Measurements from ENCODE around the gene APBA1. TPM values are rescaled to one million over a fixed set of nuclear protein-coding genes. Genes with fewer than 3 reads are reported as not detected.

The APBA1 gene
- total RNA-seq, 1 donor from 2014 or later: 0.55 TPM

DNA sequence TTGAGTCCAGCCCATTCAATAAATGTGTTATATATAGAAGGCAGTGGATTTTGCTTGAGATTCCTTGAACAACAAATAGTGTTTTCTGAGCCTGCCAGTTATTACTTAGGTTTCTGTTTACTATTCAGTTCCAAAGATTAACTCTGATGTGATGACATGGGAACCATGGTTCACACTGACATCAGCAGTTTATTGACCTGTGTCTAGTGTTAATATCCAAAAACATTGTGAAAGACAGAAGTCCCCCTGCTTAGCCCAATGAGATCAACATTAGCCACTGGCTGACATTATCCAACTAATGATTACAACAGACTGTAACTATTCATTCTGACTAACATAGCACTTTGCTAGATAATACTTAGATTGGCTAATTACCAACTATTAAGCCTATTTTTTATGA, 14.9 kb downstream of the APBA1 start:
- peak; percentile 71 for DNase-seq (ENCODE audit: low read depth)

DNA sequence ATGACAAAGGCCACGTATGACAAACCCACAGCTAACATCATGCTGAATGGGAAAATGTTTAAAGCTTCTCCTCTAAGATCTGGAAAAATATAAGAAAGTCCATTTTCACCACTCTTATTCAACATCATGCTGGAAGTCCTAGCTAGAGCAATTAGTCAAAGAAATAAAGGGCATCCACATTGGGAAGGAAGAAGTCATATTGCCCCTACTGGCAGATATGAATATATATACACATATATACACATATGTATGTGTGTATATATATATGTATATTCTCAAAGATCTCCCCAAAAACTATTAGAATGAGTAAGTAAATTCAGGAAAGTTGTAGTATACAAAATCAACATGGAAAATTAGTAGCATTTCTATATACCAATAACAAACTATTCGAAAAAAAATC, 17.1 kb downstream of the APBA1 start:
- DNase-seq (ENCODE audit: low read depth): no peak

DNA sequence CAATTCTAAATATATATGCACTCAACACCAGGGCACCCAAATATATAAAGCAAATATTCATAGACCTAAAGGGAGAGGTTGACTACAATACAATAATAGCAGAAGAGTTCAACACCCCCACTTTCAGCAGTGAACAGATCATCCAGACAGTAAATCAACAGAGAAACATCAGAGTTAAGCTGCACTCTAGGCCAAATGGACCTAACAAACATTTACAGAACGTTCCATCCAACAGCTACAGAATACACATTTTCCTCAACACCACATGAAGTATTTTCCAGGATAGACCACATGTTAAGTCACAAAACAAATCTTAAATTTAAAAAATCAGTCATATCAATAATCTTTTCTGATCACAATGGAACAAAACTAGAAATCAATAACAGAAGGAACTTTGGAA, 18.9 kb downstream of the APBA1 start:
- no peak for DNase-seq (ENCODE audit: low read depth)

DNA sequence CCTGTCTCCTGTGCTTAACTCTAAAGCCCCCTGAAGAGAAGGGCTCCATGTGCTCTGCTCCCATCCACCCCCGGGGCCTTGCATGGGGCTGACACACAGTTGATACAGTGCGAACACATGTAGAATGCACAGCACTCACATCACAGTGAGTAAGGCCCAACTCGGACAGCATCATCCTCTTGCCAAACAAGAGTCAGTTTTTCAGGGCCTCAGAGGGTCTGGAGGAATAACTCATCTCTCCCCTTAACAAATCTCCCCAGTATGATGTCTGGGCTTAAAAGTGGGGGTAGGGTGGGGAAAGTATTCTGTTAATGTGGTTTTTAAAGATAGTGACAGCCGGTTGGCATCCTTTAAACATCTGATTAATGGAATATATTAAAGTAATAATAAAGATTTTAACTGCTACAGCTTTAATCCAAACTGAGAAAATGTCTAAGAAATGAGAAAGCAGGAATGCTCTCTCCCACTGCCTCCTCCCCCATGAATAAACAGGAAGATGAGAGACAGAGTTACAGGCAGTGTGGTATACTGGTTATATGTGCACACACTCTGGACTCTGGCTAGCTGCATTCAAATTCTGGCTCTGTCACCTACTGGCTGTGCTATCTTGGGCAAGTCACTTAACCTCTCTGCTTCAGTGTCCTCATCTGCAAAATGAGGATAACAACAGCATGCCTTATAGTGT, 22.5 kb downstream of the APBA1 start:
- no peak for DNase-seq (ENCODE audit: low read depth)

DNA sequence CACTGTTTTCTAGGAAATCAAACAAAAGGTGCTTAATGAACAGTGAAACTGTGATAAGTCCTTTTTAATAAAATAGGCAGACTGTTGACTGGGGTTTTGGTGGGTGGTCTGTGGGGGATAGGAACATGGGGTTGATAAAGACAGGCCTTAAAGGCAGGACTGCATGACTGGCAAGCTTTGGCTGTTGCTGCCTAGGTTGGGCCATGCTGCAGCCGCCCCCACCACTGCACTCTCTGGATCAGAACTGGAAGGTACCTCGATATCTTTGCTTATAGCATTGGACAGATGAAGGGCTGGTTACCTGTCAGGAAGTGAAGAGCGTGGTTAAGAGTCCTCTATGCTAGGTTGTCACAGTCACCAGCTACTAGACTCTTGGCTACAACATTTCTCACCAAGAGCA, 24.4 kb downstream of the APBA1 start:
- no peak for DNase-seq (ENCODE audit: low read depth)

DNA sequence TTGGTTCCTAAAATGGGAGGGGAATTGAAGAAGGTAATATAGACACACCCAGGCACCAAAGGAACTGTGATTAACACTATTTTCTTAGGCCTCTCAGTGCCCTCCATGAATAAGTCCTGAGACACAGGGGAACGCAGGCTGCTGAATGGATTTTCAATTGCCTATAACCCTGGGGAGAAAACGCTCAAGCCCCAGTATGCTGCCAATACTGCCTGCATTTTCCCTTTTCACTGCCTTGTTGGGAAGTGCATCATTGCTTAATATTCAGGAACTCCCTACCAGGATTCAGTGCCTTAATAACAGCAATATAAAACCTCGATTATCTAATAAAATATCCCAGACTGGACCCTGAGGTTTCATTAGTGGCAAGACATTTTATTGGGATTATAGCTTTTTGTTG, 25.4 kb downstream of the APBA1 start:
- no peak for DNase-seq (ENCODE audit: low read depth)

DNA sequence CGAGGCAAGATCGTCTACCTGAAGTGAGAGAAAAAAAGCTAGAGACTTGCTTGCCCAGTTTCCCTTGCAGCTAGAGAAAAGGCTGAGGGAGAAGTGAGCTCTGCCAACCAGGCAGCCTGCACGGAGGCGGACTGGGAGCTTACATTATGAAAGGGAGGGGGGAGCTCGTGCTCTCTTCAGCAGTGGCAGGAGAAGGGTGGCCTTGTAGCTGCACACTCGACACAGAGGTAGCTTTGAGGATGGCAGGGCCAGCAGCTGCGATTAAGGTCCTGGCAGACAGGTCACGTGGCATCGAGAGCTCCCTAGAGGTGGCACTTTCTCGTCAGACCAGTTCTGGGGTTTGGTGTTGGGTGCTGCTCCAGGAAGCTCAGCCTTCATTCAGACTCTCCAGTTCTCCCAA, 26.7 kb downstream of the APBA1 start:
- no peak for DNase-seq (ENCODE audit: low read depth)

DNA sequence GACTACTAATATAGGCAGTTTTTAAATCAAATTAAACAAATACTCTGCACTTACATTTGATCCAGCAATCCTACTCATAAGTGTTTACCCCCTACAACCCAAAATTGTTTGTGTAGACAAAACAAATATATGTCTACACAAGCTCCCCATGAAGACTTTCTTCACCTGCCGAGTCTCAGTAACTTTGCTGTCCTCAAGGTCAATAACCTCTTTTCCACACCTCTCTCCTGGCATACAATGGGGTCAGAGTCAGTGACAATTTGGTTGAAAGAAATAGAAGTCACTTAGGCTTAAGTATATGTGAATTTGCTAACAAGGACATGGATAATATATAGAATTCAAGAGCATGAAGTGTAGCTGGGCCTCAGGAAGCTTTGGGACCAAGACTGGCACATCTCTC, 29.1 kb downstream of the APBA1 start:
- no peak for DNase-seq (ENCODE audit: low read depth)

DNA sequence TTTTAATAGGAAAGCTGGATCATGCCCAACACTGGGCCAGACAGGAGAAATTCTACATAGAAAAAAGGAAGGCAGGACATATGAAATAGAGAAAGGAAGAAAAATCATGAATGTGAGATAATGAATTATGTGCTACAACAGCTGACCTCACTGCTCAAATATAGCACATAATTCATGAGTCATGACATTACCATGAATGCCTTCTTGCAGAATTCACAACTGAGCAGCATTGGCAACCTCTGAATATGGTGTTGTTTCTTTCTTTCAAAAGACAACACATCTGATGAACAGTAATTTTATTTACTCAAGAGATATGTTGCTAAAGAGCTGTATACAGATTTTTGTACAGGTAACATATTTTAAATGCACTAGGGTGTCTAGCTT, 34.4 kb downstream of the APBA1 start:
- DNase-seq (ENCODE audit: low read depth): peak; percentile 8

DNA sequence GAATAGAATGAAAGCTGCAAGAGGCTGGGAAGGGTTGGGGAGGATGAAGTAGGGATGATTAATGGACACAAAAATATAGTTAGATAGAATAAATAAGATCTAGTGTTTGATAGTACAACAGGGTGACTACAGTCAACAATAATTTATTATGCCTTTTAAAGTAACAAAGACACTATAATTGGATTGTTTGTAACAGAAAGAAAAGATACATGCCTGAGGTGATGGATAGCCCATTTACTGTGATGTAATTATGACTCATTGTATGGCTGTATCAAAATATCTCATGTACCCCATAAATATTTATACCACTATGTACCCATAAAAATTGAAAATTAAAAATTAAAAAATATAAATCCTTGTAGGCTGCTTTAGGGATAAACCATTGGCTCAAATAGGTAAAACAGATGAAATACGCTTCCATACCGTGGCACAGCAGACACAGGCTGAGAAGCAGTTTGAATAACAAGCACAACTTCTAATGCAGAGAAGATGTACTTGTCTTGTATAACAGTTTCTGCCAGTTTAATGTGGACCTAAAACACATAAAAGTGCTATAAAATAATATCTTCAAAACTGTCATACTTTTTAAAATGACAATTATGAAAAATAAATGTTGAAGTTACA, 34.9 kb downstream of the APBA1 start:
- no peak for DNase-seq (ENCODE audit: low read depth)

DNA sequence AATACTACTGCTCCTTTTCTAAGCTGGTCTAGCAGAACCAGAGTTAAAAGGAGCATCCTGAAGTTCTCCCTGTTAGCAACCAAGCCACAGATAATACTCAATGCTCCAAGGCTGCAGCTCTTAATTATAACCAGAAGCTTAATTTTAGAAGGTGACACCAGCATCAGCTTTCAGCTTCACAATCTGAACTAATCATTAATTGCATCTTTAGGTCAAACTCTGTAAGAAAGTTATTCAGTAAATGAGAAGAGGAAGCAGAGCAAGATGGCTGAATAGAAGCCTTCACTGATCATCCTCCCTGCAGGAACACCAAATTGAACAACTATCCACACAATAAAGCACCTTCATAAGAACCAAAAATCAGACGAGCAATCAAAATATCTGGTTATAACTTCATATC, 38.5 kb downstream of the APBA1 start:
- no peak for DNase-seq (ENCODE audit: low read depth)

DNA sequence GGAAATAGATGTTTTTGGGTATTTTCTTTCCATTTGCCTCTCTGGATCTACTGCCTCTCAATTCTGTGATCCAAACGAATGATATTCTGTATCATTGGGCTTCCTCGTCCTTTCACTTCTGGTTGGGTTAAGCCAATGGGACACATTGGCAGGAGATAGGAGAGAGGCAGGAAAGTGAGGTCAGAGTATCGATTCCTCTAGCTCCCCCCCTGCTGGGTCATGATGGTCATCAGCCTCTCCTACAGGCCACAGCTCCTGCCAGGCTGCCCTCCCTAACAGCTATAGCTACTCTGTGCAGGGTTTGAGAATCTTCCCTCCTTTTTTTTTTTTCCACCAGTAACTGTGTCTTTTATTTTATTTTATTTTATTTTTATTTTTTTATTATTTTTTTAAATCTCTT, 39.4 kb downstream of the APBA1 start:
- DNase-seq (ENCODE audit: low read depth): no peak

DNA sequence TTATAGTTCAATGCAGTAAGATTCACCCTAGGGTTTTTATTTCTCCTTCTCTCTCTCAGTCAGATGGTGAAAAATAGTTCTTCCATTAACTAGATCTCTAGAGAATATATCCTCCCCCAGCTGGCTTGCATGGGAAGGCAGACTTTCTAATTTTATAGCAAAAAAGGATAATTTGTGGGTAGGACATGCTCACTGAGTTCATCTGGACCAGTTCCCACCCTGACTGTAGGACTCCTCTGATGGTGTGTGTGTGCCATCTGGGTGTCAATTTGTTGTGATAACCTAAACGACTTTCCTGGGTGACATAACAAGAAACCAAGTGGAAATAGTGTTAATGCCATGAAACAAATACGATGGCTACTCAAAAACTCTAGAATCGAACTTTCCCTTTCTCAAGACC, 44.9 kb downstream of the APBA1 start:
- no peak for DNase-seq (ENCODE audit: low read depth)

DNA sequence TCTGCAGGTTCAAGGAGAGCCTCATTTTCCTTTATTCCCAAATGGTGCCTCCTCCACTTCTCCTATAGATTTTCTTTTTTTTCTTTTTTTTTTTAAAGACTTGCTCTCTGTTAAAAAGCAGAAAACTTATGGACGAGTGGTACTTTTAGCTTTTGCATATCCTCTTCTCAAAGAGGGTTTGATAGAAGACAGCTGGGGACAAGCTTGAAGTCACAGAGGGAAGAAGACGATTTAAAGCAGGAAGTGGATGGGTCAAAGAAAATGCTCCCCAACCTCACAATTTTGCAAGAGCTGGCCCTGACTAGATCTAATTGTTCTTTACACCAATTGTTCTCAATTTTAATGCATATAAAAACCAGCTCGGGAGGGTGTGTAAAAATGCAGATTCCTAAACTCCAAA, 48.9 kb downstream of the APBA1 start:
- no peak for DNase-seq (ENCODE audit: low read depth)

DNA sequence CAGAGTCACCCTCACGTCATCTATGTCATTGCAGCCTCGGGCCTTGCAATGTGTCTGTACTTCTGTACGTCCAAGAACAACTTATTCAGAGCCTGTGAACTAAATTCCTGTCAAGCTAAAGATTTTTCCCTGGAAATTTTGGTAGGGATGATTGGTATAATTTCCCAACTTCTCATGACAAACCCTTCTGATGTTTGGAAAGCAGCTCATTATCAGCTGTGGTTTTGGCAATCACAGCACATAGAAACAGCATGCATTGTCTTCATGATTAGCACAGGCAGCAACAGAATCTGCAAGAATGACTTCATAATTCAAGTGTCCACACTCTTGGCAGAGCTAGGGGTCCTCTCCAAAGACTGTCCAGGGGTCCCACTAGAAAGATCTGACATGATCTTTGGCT, 49.5 kb downstream of the APBA1 start:
- no peak for DNase-seq (ENCODE audit: low read depth)

DNA sequence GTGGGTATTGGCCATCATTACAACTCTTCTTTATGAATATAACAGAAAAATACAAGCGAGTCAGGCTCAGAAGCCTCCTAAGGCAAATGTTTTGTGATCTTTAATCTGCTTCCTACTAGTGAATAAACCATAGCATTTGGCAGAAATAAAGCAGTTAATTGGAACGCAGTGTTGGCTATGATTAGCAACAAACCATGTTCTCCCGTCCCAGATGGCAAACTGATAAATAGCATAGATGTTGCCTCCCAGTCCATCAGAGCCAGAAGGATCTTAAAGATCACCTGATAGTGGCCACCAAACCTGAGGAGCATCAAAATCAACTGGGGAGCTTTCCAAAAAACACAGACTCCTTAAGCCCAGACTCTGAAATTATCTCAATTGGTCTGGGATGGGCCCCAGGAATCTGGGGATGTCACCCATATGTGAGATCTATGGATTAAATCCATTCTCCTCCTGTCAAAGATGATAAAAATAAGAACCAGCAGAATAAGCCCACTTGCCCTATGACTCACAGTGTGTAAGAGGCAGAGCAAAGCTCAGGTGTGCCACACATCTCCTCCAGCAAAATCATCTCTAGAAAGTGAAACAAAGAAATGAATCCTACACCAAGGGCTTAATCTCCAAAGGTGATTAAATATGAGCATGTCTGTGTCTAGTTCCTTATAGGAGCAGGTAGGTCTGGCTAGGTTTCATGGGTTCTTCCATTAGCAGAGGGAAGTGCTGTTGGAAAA, 50.3 kb downstream of the APBA1 start:
- no peak for DNase-seq (ENCODE audit: low read depth)

DNA sequence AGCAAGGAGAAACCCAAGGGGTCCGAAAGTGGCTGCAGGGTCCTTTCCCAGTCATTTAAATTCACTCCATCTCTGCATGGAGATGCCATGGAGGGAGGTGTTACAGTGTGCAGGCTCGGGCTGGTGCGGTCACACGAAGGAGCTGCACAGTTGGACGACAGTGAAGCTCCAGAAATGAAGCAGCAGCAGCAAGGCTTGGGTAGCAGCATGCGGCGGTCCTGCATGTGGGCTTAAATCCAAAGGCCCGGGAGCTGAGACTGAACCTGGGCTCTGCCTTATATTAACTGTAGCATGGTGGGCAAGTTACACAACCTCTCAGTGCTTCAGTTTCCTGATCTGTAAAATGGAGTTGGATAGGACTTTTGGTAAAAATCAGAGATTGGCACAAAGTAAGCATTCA, 51.4 kb downstream of the APBA1 start:
- DNase-seq (ENCODE audit: low read depth): no peak

DNA sequence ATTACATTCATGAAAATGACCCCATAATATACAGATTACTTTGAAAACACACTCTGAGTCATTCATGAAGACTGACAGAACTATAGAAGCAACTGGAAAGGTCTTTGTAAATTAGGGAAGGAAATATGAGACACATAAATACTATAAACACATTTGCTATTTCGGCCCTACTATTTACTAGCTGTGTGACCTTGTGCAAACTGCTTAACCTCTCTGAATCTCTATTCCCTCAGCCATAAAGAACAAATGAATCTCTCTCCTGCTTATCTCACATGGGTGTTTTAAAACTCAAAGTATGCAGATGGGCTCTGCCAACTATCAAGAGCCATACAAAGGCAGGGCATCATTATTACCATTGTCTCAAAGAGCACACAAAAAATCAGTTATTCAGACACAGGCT, 52.9 kb downstream of the APBA1 start:
- no peak for DNase-seq (ENCODE audit: low read depth)

DNA sequence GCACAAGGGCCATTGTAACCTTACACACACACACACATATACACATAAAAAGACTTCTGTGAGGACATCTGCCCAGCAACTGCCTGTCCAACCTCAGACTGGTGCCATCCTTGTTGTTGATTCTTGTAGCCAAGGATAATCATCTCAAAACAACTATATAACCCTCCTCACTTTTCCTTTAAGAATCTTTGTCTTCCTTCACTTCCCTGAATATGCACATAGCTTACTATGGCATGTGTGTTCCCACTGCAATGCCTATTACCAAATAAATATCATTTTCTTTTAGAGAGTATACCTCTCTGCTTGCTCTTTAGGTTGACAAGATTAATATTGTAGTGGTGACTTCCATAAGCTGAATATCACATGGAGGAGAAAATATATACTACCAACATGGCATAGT, 55.2 kb downstream of the APBA1 start:
- no peak for DNase-seq (ENCODE audit: low read depth)

DNA sequence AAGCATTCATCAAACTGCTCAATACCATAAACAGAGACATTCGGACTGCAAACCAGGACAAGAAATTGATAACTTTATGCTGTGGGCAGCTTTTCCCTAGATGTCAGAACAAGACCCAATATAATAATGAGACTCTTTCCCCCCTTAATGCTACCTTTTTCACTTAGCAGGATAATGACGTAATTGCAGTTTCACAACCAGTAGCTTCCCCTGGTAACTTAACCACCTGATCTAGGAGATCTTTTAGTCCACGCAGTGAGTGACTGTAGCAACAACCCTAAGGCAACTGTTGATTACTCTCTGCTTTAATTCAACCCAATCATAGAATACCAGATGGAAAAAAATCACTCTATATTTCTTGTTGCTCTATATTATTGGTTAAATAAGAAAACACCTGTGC, 56.3 kb downstream of the APBA1 start:
- DNase-seq (ENCODE audit: low read depth): no peak

DNA sequence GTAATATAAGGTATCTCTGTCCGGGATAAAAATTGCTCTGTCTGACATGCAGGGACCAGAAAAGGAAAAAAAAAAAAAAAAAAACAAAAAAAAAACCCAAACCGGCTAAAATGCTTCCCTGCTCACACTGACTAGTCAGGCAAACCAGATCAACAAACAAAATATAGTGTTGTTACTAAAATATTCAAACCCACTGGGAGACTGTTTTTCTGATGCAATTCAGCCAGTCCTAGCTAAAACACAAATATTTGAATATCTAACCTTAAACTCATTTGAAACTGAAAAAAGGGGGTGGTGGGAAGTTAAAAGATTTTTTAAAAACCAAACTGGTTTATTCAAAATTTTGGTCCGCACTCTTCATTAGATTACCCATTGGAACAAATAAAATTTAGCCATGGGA, 61.0 kb downstream of the APBA1 start:
- no peak for DNase-seq (ENCODE audit: low read depth)

DNA sequence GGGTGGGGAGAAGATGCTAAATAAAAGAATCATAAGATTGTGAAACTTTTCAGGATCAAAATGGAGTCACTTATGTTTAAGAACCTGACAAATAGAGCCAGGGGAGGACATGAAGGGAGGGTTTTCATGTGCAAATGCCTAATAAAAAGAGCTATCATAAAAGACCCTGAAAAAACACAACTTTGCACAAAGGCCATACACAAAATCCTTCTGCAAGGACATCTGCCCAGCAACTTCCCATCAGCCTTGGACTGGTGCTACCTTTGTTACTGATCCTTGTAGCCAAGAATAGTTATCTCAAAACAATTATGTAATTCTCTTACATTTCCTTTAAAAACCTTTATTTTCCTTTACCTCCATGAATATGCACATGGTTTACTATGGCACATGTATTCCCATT, 63.0 kb downstream of the APBA1 start:
- no peak for DNase-seq (ENCODE audit: low read depth)

DNA sequence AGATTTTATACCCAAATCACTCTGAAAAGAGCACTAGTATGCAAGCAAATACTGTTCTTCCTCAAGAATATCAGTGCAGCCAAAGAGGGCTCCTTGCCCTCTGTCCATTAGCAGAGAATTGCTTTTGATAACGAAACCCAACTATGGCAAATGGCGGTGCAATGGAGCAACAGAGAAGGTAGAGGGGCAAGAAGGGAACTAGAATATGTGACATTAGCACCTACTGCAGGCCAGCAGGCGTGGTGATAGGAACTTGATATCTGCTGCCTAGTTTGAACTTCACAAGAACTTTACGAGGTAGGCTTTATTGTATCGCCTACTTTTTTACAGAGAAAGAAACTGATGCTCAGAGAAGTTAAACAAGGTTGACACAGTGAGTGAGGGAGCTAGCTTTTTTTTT, 66.1 kb downstream of the APBA1 start:
- no peak for DNase-seq (ENCODE audit: low read depth)

DNA sequence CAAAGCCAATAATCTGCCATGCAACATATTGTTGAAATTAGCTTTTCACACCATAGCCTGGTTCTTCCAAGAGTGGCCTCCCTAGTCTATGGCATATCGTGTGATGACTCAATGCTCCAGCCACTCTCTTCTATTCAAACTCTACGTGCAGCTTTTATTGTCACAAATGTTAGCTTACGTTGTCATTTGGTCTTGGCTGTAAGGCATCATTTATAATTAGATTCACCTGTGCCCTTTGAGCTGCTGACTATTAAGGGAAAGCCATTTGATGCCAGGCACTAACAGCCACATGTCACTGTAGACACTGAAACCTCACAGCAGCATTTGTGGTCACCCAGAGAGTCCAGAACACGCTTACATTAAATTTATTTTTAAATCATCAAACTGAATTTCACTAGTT, 66.8 kb downstream of the APBA1 start:
- no peak for DNase-seq (ENCODE audit: low read depth)
